Astrocyte (in vitro differentiated cells and primary cell): ENCODE measurements around the gene GFOD1. TPM values are rescaled to one million over a fixed set of nuclear protein-coding genes. Genes with fewer than 3 reads are reported as not detected.

Experiments used
- DNase-seq: peaks from one replicate; pipeline ENCODE4 v3.0.0-alpha.2; 2010; ENCODE audit warnings: low read depth
- FAIRE-seq: peaks from 2 replicates; lab custom pipeline; 2011; peaks lifted over from hg19 to GRCh38; lab: Jason Lieb, UNC
- H2AFZ ChIP-seq: 2 replicates; pipeline ENCODE4 v1.6.0; 2012; ENCODE audit warnings: low read depth, low read length, inconsistent platforms
- H3K27ac ChIP-seq: 2 replicates; pipeline ENCODE4 v1.5.1; 2011; ENCODE audit warnings: low read depth, low read length, inconsistent platforms
- H3K27me3 ChIP-seq: 2 replicates; pipeline ENCODE4 v1.6.0; 2011; ENCODE audit warnings: low read length, inconsistent platforms; ENCODE audit not compliant: insufficient read depth
- H3K36me3 ChIP-seq: 2 replicates; pipeline ENCODE4 v1.5.1; 2011; ENCODE audit warnings: low read length, inconsistent platforms; ENCODE audit not compliant: insufficient read depth
- H3K4me1 ChIP-seq: 2 replicates; pipeline ENCODE4 v1.5.1; 2011; ENCODE audit warnings: low read length, inconsistent platforms; ENCODE audit not compliant: insufficient read depth
- H3K4me2 ChIP-seq: 2 replicates; pipeline ENCODE4 v1.6.0; 2012; ENCODE audit warnings: low read length, inconsistent platforms
- H3K4me3 ChIP-seq: 2 replicates; pipeline ENCODE4 v1.5.1; 2011; ENCODE audit warnings: low read depth, mild to moderate bottlenecking, low read length, inconsistent platforms; ENCODE audit not compliant: insufficient read depth
- H3K79me2 ChIP-seq: 2 replicates; pipeline ENCODE4 v1.6.0; 2012; ENCODE audit warnings: mild to moderate bottlenecking, low read length, inconsistent platforms; ENCODE audit not compliant: insufficient read depth
- H3K9ac ChIP-seq: 2 replicates; pipeline ENCODE4 v1.6.0; 2012; ENCODE audit warnings: mild to moderate bottlenecking, low read length, inconsistent platforms
- H3K9me3 ChIP-seq: 2 replicates; pipeline ENCODE4 v1.5.1; 2012; ENCODE audit warnings: low read depth, mild to moderate bottlenecking, low read length, inconsistent platforms; ENCODE audit not compliant: insufficient read depth
- H4K20me1 ChIP-seq: 2 replicates; pipeline ENCODE4 v1.6.0; 2012; ENCODE audit warnings: low read length, inconsistent platforms; ENCODE audit not compliant: insufficient read depth
- H3K27ac Mint-ChIP-seq: one replicate; pipeline ENCODE4 v1.8.0; 2021; ENCODE audit warnings: mild to moderate bottlenecking, mixed read lengths; ENCODE audit not compliant: unreplicated experiment
- H3K27me3 Mint-ChIP-seq: one replicate; pipeline ENCODE4 v1.8.0; 2021; ENCODE audit warnings: low read depth, mixed read lengths; ENCODE audit not compliant: unreplicated experiment
- H3K36me3 Mint-ChIP-seq: one replicate; pipeline ENCODE4 v1.8.0; 2021; ENCODE audit warnings: low read depth, mixed read lengths; ENCODE audit not compliant: unreplicated experiment
- H3K4me1 Mint-ChIP-seq: one replicate; pipeline ENCODE4 v1.8.0; 2021; ENCODE audit warnings: low read depth, mixed read lengths; ENCODE audit not compliant: unreplicated experiment
- H3K4me3 Mint-ChIP-seq: one replicate; pipeline ENCODE4 v1.8.0; 2021; ENCODE audit warnings: mild to moderate bottlenecking, moderate library complexity, mixed read lengths; ENCODE audit not compliant: unreplicated experiment
- H3K9me3 Mint-ChIP-seq: one replicate; pipeline ENCODE4 v1.8.0; 2021; ENCODE audit warnings: mild to moderate bottlenecking, mixed read lengths; ENCODE audit not compliant: unreplicated experiment
- EZH2 ChIP-seq: IDR thresholded peaks from 2 replicates; pipeline ENCODE4 v1.6.1; 2012; ENCODE audit warnings: mild to moderate bottlenecking, low read length, inconsistent platforms; ENCODE audit not compliant: insufficient read depth
- total RNA-seq: library from RNA; stranded (reverse); gene quantifications from 2 replicates; pipeline ENCODE4 v1.2.1, GENCODE V29; 2021
- TF ChIP-seq, protein P1 (sequence below): IDR thresholded peaks from 2 replicates; pipeline ENCODE4 v1.5.1; 2011; ENCODE audit warnings: low read depth, mild to moderate bottlenecking, inconsistent platforms, low read length, moderate library complexity; ENCODE audit not compliant: insufficient read depth

The GFOD1 gene
- total RNA-seq, 1 donor from 2014 or later = 10.8 TPM

GRCh38 chr6:13446381-13446780 is 41.0 kb downstream of the GFOD1 start:
- Histone ChIP-seq H3K36me3 (no peaks in the 10 kb centered on the region), H3K27ac (no peak overlapping the region), H3K4me3 (no peak overlapping the region), H3K9ac (no peak overlapping the region), H3K79me2 (no peaks in the 10 kb centered on the region), H3K9me3 (no peaks in the 10 kb centered on the region), H3K4me1 (no peaks in the 10 kb centered on the region), H3K4me2 (no peak overlapping the region), H4K20me1 (peaks cover 4% of the 10 kb centered on the region), H2AFZ (no peak overlapping the region), H3K27me3 (no peaks in the 10 kb centered on the region)
- TF ChIP-seq, protein P1, sequence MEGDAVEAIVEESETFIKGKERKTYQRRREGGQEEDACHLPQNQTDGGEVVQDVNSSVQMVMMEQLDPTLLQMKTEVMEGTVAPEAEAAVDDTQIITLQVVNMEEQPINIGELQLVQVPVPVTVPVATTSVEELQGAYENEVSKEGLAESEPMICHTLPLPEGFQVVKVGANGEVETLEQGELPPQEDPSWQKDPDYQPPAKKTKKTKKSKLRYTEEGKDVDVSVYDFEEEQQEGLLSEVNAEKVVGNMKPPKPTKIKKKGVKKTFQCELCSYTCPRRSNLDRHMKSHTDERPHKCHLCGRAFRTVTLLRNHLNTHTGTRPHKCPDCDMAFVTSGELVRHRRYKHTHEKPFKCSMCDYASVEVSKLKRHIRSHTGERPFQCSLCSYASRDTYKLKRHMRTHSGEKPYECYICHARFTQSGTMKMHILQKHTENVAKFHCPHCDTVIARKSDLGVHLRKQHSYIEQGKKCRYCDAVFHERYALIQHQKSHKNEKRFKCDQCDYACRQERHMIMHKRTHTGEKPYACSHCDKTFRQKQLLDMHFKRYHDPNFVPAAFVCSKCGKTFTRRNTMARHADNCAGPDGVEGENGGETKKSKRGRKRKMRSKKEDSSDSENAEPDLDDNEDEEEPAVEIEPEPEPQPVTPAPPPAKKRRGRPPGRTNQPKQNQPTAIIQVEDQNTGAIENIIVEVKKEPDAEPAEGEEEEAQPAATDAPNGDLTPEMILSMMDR = no peak
- TF ChIP-seq EZH2 = no peak
- Mint-ChIP-seq H3K4me3 (no peak overlapping the region), H3K27me3 (peaks cover 3% of the 10 kb centered on the region), H3K36me3 (peaks cover 14% of the 10 kb centered on the region), H3K9me3 (no peaks in the 10 kb centered on the region), H3K27ac (no peak overlapping the region), H3K4me1 (peaks cover 5% of the 10 kb centered on the region)
- FAIRE-seq (no peak), DNase-seq (no peak)

GRCh38 chr6:13445744-13446115 is 41.7 kb downstream of the GFOD1 start:
- Histone ChIP-seq H3K9ac (no peak overlapping the region), H3K4me3 (no peak overlapping the region), H3K9me3 (no peaks in the 10 kb centered on the region), H4K20me1 (peaks cover 4% of the 10 kb centered on the region), H3K4me2 (no peak overlapping the region), H3K27me3 (no peaks in the 10 kb centered on the region), H3K79me2 (no peaks in the 10 kb centered on the region), H3K4me1 (no peaks in the 10 kb centered on the region), H3K27ac (no peak overlapping the region), H2AFZ (no peak overlapping the region), H3K36me3 (no peaks in the 10 kb centered on the region)
- Mint-ChIP-seq H3K27me3 (peaks cover 3% of the 10 kb centered on the region), H3K9me3 (no peaks in the 10 kb centered on the region), H3K36me3 (peaks cover 8% of the 10 kb centered on the region), H3K4me3 (no peak overlapping the region), H3K27ac (no peak overlapping the region), H3K4me1 (peaks cover 5% of the 10 kb centered on the region)
- TF ChIP-seq, protein P1 = no peak
- TF ChIP-seq EZH2 = no peak
- FAIRE-seq (no peak), DNase-seq (no peak)

DNA sequence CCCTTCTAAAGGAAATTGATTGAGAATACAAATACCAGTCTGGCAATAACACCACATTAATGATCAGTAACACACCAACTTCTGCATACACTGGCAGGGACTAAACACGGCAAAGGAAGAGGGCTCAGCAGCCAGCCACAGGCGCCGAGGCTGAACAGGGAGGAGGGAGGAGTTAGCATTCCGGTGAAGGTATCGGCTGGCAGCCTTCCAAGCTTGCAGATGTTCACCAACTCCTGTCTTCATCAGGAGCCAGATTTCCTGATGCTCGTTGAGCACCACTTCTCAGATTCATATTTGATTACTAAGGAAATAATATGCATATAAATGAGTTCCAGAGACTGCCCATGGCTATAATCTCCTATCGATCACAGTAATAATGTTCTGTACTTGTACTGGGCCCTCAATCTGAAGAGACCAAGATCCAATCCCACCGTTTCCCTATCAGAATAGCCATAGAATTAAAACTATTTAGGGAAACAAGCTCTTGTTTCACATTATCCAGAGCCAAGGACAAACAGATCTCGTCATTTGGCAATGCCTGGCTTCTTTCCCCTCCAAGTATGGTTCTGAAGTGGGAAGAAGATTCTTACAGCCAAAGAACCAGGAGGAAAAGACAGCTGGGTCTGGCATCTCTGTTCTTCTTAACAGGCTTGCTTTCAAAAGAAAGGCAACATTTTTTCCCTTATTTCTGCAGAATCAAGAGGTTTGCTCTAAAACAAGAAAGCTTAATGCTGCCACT is 42.2 kb downstream of the GFOD1 start:
- H3K9me3 Mint-ChIP-seq = no peaks in the 10 kb centered on the region
- no peak overlapping the region for H3K27ac ChIP-seq
- no peaks in the 10 kb centered on the region for H3K9me3 ChIP-seq
- H3K36me3 ChIP-seq = no peaks in the 10 kb centered on the region
- H2AFZ ChIP-seq = no peak overlapping the region
- H3K27me3 Mint-ChIP-seq = peaks cover 3% of the 10 kb centered on the region
- H3K4me2 ChIP-seq = no peak overlapping the region
- no peak for FAIRE-seq
- peak; percentile 26 for DNase-seq
- no peaks in the 10 kb centered on the region for H3K27me3 ChIP-seq
- peaks cover 8% of the 10 kb centered on the region for H3K36me3 Mint-ChIP-seq
- TF ChIP-seq, protein P1 = no peak
- TF ChIP-seq EZH2 = no peak
- no peaks in the 10 kb centered on the region for H3K79me2 ChIP-seq
- no peak overlapping the region for H3K27ac Mint-ChIP-seq
- no peaks in the 10 kb centered on the region for H3K4me1 ChIP-seq
- H3K4me3 ChIP-seq = no peak overlapping the region
- peaks cover 4% of the 10 kb centered on the region for H4K20me1 ChIP-seq
- H3K4me1 Mint-ChIP-seq = peaks cover 5% of the 10 kb centered on the region
- H3K9ac ChIP-seq = no peak overlapping the region
- no peak overlapping the region for H3K4me3 Mint-ChIP-seq
